ENCODE data around the gene BAD.

The BAD gene

GRCh38 chr11:64306876-64307622 lies 22.6 kb upstream of the BAD start:
- Mint-ChIP-seq H3K4me3 (peak overlapping the region; percentile 99), H3K4me1 (ENCODE audit: low read depth) (peaks cover 48% of the 10 kb centered on the region)

GRCh38 chr11:64306563-64306875 lies 22.1 kb upstream of the BAD start:
- Mint-ChIP-seq H3K9me3 (no peaks in the 10 kb centered on the region), H3K27me3 (peaks cover 10% of the 10 kb centered on the region), H3K4me3 (peak overlapping the region; percentile 99), H3K27ac (peak overlapping the region; percentile 100), H3K36me3 (ENCODE audit: low read depth) (peaks cover 63% of the 10 kb centered on the region), H3K4me1 (ENCODE audit: low read depth) (peaks cover 47% of the 10 kb centered on the region)
- intact Hi-C loops (cut with micrococcal nuclease), result loop anchor here (5.0 kb wide), 1 partner anchor 36 kb away; the partner anchor contains the start of gene CCDC88B

More at GRCh38 chr11:64306876-64307622, 22.6 kb upstream of the BAD start:
- Mint-ChIP-seq H3K27me3 (peaks cover 5% of the 10 kb centered on the region), H3K9me3 (no peaks in the 10 kb centered on the region), H3K27ac (peak overlapping the region; percentile 100), H3K36me3 (ENCODE audit: low read depth) (peaks cover 69% of the 10 kb centered on the region)
- intact Hi-C loops (cut with micrococcal nuclease), result loop anchor here (5.0 kb wide), 1 partner anchor 35 kb away; the partner anchor contains the start of gene CCDC88B

GRCh38 chr11:64305691-64306562 lies 21.5 kb upstream of the BAD start:
- Mint-ChIP-seq H3K4me3 (peak overlapping the region; percentile 99), H3K4me1 (ENCODE audit: low read depth) (peaks cover 43% of the 10 kb centered on the region), H3K27me3 (peaks cover 12% of the 10 kb centered on the region), H3K9me3 (no peaks in the 10 kb centered on the region), H3K36me3 (ENCODE audit: low read depth) (peaks cover 57% of the 10 kb centered on the region), H3K27ac (peak overlapping the region; percentile 100)
- intact Hi-C loops (cut with micrococcal nuclease), result loop anchor here (1.0 to 5.0 kb wide), 5 partner anchors 11 to 66 kb away; partner anchors contain the start of genes BAD, CCDC88B, GPR137 and TRMT112

GRCh38 chr11:64305075-64305690 lies 20.7 kb upstream of the BAD start, which contains the start of gene ESRRA:
Gene ESRRA (plus strand): TSS chr11:64305524. CDS start chr11:64307180, 1,656 bp downstream.
- intact Hi-C loops (cut with micrococcal nuclease), result loop anchor here (1.0 to 5.0 kb wide), 5 partner anchors 12 to 65 kb away; partner anchors contain the start of genes BAD, CCDC88B, GPR137 and TRMT112
- H3K27me3 Mint-ChIP-seq, result peaks cover 20% of the 10 kb centered on the region
- H3K36me3 Mint-ChIP-seq (ENCODE audit: low read depth), result peaks cover 50% of the 10 kb centered on the region
- H3K27ac Mint-ChIP-seq, result peak within 1 kb of the TSS; percentile 100
- peaks cover 47% of the 10 kb centered on the region for H3K4me1 Mint-ChIP-seq (ENCODE audit: low read depth)
- H3K9me3 Mint-ChIP-seq, result no peaks in the 10 kb centered on the region
- peak within 1 kb of the TSS; percentile 99 for H3K4me3 Mint-ChIP-seq

GRCh38 chr11:64304316-64305072 lies 20.0 kb upstream of the BAD start:
- no peaks in the 10 kb centered on the region for H3K9me3 Mint-ChIP-seq
- H3K4me1 Mint-ChIP-seq (ENCODE audit: low read depth), result peaks cover 54% of the 10 kb centered on the region
- H3K27ac Mint-ChIP-seq, result peak overlapping the region; percentile 100
- peaks cover 26% of the 10 kb centered on the region for H3K27me3 Mint-ChIP-seq
- peaks cover 43% of the 10 kb centered on the region for H3K36me3 Mint-ChIP-seq (ENCODE audit: low read depth)
- peak overlapping the region; percentile 99 for H3K4me3 Mint-ChIP-seq
- intact Hi-C loops (cut with micrococcal nuclease), result loop anchor here (1.0 to 5.0 kb wide), 7 partner anchors 13 to 100 kb away; partner anchors contain the start of genes BAD, CCDC88B, GPR137 and PLCB3

DNA sequence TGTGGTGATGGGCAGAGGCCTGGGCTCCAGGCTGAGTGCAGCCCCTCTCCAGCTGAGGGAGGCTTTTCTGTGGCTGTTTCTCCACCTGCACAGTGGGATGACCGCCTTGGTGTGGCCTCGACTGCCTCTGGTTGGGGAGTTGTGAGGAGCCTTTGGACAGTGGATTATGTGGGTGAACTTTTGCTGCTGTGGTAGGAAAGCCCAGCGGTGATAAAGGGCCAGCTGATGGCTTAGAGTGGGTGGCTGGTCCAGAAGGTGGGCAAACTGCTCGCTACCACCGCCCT lies 19.5 kb upstream of the BAD start:
- Mint-ChIP-seq H3K36me3 (ENCODE audit: low read depth) (peaks cover 38% of the 10 kb centered on the region), H3K4me3 (peak overlapping the region; percentile 99), H3K9me3 (no peaks in the 10 kb centered on the region), H3K27me3 (peaks cover 32% of the 10 kb centered on the region), H3K27ac (peak overlapping the region; percentile 100), H3K4me1 (ENCODE audit: low read depth) (peaks cover 59% of the 10 kb centered on the region)
- intact Hi-C loops (cut with micrococcal nuclease), result loop anchor here (1.0 to 5.0 kb wide), 3 partner anchors 19 to 100 kb away; partner anchors contain the start of genes BAD, GPR137 and PLCB3

GRCh38 chr11:64303109-64304031 lies 18.9 kb upstream of the BAD start:
- Mint-ChIP-seq H3K4me3 (peak overlapping the region; percentile 99), H3K27me3 (peaks cover 37% of the 10 kb centered on the region), H3K4me1 (ENCODE audit: low read depth) (peaks cover 62% of the 10 kb centered on the region), H3K36me3 (ENCODE audit: low read depth) (peaks cover 33% of the 10 kb centered on the region), H3K9me3 (no peaks in the 10 kb centered on the region), H3K27ac (peak overlapping the region; percentile 100)
- intact Hi-C loops (cut with micrococcal nuclease), result loop anchor here (1.0 to 5.0 kb wide), 3 partner anchors 19 to 99 kb away; partner anchors contain the start of genes BAD, GPR137 and PLCB3

DNA sequence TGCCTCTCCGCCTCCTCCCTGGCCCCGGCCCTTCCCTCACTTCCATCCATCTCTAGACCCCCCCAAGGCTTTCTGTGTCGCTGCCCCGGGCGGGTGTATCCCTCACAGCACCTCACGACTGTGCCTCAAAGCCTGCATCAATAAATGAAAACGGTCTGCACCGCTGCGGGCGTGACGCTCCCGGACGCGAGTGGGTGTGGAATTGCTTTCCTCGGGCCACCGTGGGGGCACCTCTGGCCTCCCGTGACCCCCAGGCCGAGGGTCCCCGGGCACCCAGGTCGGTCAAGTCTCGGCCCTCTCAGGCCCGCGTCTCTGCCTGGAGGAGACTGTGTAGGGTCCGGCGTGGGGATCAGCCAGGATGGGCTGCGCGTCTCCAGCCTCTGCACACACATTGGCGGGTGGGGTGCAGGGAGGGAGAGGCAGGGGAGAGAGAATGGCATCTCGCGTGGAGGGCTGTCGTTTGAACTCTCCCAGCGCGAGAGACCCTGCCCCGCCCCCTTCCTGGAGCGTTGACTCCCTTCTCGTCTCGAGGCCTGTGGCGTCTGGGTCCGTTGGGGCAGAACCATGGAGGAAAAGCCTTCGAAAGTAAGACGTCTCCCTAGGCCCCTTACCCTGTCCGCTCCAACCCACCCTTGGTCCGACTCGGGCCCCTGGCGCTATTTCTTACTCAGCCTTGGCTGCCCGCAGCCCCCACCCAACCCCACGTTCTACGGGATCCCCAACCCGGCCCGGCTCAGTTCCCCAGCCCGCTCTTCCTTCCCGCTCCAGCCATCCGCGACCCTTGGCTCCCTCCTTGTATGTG lies 15.6 kb upstream of the BAD start, which contains the start of gene CATSPERZ:
Gene CATSPERZ (plus strand): TSS at position 512 of the 802 bp plus-strand sequence. CDS start 53 bp downstream, at position 565.
- peaks cover 64% of the 10 kb centered on the region for H3K4me1 Mint-ChIP-seq (ENCODE audit: low read depth)
- no peaks in the 10 kb centered on the region for H3K9me3 Mint-ChIP-seq
- peaks cover 6% of the 10 kb centered on the region for H3K36me3 Mint-ChIP-seq (ENCODE audit: low read depth)
- intact Hi-C loops (cut with micrococcal nuclease), result loop anchor here (5.0 kb wide), 1 partner anchor 48 kb away; the partner anchor contains the start of gene PLCB3
- H3K27me3 Mint-ChIP-seq, result peaks cover 70% of the 10 kb centered on the region
- peak within 1 kb of the TSS; percentile 44 for H3K27ac Mint-ChIP-seq
- H3K4me3 Mint-ChIP-seq, result peak within 1 kb of the TSS; percentile 57

- Mint-ChIP-seq H3K4me1 (ENCODE audit: low read depth) (peaks cover 59% of the 10 kb centered on the region), H3K27ac (peak overlapping the region; percentile 44), H3K27me3 (peaks cover 79% of the 10 kb centered on the region), H3K36me3 (ENCODE audit: low read depth) (peaks cover under 1% of the 10 kb centered on the region), H3K4me3 (peak overlapping the region; percentile 57), H3K9me3 (no peaks in the 10 kb centered on the region)
- intact Hi-C loops (cut with micrococcal nuclease), result no loop called here
These were observed 14.7 kb upstream of the BAD start for GRCh38 chr11:64298966-64299846.

DNA sequence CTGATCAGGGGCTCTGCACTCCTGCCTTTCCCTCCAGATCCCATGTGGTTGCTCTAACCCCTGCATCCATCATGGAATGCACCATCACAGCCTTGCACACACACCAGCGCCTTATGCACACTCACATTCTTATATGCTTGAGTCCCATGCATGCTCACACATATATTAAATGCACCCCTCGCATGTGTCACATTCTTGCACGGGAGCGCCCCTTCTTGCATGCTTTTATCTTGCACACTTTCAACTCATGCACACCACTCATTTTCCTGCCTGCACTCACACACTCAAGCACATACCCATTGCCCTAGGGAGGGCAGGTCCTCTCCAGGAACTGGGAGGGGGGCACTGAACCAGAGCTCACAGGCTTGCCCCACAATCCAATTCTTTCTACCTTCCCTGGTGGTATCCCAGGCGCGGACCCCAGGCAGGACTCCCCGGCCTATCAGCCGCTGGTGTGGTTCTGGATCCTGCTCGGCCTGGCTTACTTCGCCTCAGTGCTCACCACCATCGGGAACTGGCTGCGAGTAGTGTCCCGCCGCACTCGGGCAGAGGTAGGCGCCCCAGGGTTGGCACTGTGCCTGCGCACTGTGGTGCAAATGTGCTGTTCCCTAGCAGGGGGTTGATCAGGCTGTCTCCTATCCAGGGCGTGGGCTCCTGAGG lies 13.4 kb upstream of the BAD start:
- H3K4me3 Mint-ChIP-seq, result no peak overlapping the region
- peaks cover 90% of the 10 kb centered on the region for H3K27me3 Mint-ChIP-seq
- H3K9me3 Mint-ChIP-seq, result no peaks in the 10 kb centered on the region
- H3K36me3 Mint-ChIP-seq (ENCODE audit: low read depth), result no peaks in the 10 kb centered on the region
- intact Hi-C loops (cut with micrococcal nuclease), result no loop called here
- peaks cover 47% of the 10 kb centered on the region for H3K4me1 Mint-ChIP-seq (ENCODE audit: low read depth)
- H3K27ac Mint-ChIP-seq, result no peak overlapping the region
